Measurements from ENCODE around the gene KIR3DL3. TPM values are rescaled to one million over a fixed set of nuclear protein-coding genes. Genes with fewer than 3 reads are reported as not detected.

The KIR3DL3 gene
- total and polyA plus RNA-seq, 2 donors (not counting 1 experiment from before 2014, with no cell fraction given): not detected

DNA sequence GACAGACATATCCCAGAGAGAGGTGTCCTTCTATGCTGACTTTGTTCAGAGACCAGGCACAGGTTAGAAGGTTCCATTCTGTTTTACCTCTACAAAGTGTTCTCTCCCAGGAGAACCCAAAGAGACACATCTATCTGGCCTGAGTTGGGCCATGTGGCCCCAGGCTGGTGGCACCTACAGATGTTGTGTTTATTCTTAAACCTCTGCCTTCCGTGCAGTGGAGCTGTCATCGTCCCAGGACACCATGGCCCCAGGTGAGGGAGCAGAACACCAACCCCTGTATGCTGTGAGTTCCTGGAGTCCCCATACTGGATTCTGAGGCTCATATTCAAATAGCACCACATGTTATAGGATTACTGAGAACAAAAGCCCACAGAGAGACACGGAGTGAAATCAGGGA lies 3.9 kb downstream of the KIR3DL3 start:
- H2AFZ ChIP-seq (ENCODE audit: insufficient read depth, low read depth, low read length, poor library complexity, severe bottlenecking): no peak overlapping the region
- no peak overlapping the region for H3K4me2 ChIP-seq (replicated peaks; ENCODE audit: low read depth, low read length, poor library complexity, severe bottlenecking)
- intact Hi-C loops (cut with micrococcal nuclease): no loop called here
- DNase-seq: no peak
- CTCF ChIA-PET: no interaction called here
- H3K79me2 ChIP-seq (ENCODE audit: control insufficient read depth, insufficient read depth, low read length): no peaks in the 10 kb centered on the region
- no peak overlapping the region for H3K4me3 ChIP-seq (ENCODE audit: control extremely low read depth in 1 of 5, extremely low read depth in 1 of 5, insufficient read depth in 1 of 5, low read depth in 2 of 5, low read length in 4 of 5)
- POLR2A ChIA-PET: no interaction called here
- Mint-ChIP-seq H3K4me3 (no peak overlapping the region), H3K9me3 (ENCODE audit: insufficient read depth) (no peaks in the 10 kb centered on the region), H3K4me1 (no peaks in the 10 kb centered on the region), H3K27ac (no peak overlapping the region), H3K27me3 (peaks cover 28% of the 10 kb centered on the region)
- H3K9me3 ChIP-seq (ENCODE audit: control extremely low read depth in 1 of 3, control insufficient read depth in 2 of 3, insufficient read depth in 1 of 3, low read length in 2 of 3): peaks cover 0 to 10% (median 0%) of the 10 kb centered on the region in 3 donors
- no peak overlapping the region for H3K9ac ChIP-seq (ENCODE audit: low read length)
- H4K20me1 ChIP-seq (ENCODE audit: control insufficient read depth, insufficient read depth, low read length, poor library complexity, severe bottlenecking): no peaks in the 10 kb centered on the region
- TF ChIP-seq EZH2 (IDR thresholded peaks at IDR 0.05; ENCODE audit: borderline replicate concordance, insufficient read depth, low read depth, low read length, poor library complexity, severe bottlenecking): no peak
- TF ChIP-seq, protein P1, sequence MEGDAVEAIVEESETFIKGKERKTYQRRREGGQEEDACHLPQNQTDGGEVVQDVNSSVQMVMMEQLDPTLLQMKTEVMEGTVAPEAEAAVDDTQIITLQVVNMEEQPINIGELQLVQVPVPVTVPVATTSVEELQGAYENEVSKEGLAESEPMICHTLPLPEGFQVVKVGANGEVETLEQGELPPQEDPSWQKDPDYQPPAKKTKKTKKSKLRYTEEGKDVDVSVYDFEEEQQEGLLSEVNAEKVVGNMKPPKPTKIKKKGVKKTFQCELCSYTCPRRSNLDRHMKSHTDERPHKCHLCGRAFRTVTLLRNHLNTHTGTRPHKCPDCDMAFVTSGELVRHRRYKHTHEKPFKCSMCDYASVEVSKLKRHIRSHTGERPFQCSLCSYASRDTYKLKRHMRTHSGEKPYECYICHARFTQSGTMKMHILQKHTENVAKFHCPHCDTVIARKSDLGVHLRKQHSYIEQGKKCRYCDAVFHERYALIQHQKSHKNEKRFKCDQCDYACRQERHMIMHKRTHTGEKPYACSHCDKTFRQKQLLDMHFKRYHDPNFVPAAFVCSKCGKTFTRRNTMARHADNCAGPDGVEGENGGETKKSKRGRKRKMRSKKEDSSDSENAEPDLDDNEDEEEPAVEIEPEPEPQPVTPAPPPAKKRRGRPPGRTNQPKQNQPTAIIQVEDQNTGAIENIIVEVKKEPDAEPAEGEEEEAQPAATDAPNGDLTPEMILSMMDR (IDR thresholded peaks at IDR 0.05): no peak
- WGBS (ENCODE audit: insufficient coverage): 88% methylated on average over 2 of the region's 3 CpGs
- no peak for ATAC-seq (ENCODE audit: low read depth)
- no peaks in the 10 kb centered on the region for H3K27me3 ChIP-seq (replicated peaks in 1 of 4; ENCODE audit: control extremely low read depth in 1 of 4, control insufficient read depth in 3 of 4, insufficient read depth in 4 of 4, low read length in 3 of 4)
- no peak overlapping the region for H3K27ac ChIP-seq (ENCODE audit: low read length in 2 of 2)
- no peaks in the 10 kb centered on the region for H3K36me3 ChIP-seq (replicated peaks in 1 of 2; ENCODE audit: control extremely low read depth in 1 of 2, control insufficient read depth in 1 of 2, extremely low read depth in 1 of 2, insufficient read depth in 2 of 2, low read length in 1 of 2)
- H3K4me1 ChIP-seq (ENCODE audit: control insufficient read depth in 2 of 2, insufficient read depth in 2 of 2, low read length in 2 of 2): no peaks in the 10 kb centered on the region

DNA sequence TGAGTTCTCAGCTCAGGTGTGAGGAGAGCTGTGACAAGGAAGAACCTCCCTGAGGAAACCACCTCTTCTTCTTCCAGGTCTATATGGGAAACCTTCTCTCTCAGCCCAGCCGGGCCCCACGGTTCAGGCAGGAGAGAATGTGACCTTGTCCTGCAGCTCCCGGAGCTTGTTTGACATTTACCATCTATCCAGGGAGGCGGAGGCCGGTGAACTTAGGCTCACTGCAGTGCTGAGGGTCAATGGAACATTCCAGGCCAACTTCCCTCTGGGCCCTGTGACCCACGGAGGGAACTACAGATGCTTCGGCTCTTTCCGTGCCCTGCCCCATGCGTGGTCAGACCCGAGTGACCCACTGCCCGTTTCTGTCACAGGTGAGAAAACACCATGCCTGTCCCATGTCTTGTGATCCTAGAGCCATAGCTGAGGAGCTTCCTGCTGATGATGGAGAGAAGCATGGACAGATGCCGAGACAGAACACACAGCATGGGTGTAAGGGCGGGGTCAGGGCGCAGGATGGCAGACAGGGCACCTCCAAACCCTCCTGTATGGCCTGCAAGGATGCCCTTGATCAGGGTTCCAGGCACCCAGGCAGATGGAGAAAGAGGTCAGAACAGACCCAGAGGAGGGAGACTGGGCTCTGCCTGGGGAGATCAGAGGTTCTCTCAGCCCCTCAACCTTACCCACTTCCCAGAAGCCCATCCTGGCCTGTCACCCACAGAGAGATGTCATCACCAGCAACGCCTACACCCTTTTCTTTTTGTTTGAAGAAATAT lies 5.4 kb downstream of the KIR3DL3 start:
- ATAC-seq (ENCODE audit: low read depth) (no peak), DNase-seq (no peak)
- Histone ChIP-seq H3K4me3 (ENCODE audit: control extremely low read depth in 1 of 5, extremely low read depth in 1 of 5, insufficient read depth in 1 of 5, low read depth in 2 of 5, low read length in 4 of 5) (no peak overlapping the region), H3K79me2 (ENCODE audit: control insufficient read depth, insufficient read depth, low read length) (no peaks in the 10 kb centered on the region), H3K36me3 (replicated peaks in 1 of 2; ENCODE audit: control extremely low read depth in 1 of 2, control insufficient read depth in 1 of 2, extremely low read depth in 1 of 2, insufficient read depth in 2 of 2, low read length in 1 of 2) (no peaks in the 10 kb centered on the region), H3K9ac (ENCODE audit: low read length) (no peak overlapping the region), H4K20me1 (ENCODE audit: control insufficient read depth, insufficient read depth, low read length, poor library complexity, severe bottlenecking) (no peaks in the 10 kb centered on the region), H3K9me3 (ENCODE audit: control extremely low read depth in 1 of 3, control insufficient read depth in 2 of 3, insufficient read depth in 1 of 3, low read length in 2 of 3) (peaks cover 0 to 10% (median 0%) of the 10 kb centered on the region in 3 donors), H3K4me2 (replicated peaks; ENCODE audit: low read depth, low read length, poor library complexity, severe bottlenecking) (no peak overlapping the region), H3K27ac (ENCODE audit: low read length in 2 of 2) (no peak overlapping the region), H3K4me1 (ENCODE audit: control insufficient read depth in 2 of 2, insufficient read depth in 2 of 2, low read length in 2 of 2) (no peaks in the 10 kb centered on the region), H2AFZ (ENCODE audit: insufficient read depth, low read depth, low read length, poor library complexity, severe bottlenecking) (no peak overlapping the region), H3K27me3 (replicated peaks in 1 of 4; ENCODE audit: control extremely low read depth in 1 of 4, control insufficient read depth in 3 of 4, insufficient read depth in 4 of 4, low read length in 3 of 4) (no peaks in the 10 kb centered on the region)
- no peak overlapping the region for H3K4me3 Mint-ChIP-seq
- WGBS (ENCODE audit: insufficient coverage): 72% methylated on average over 13 of the region's 15 CpGs
- peaks cover 36% of the 10 kb centered on the region for H3K27me3 Mint-ChIP-seq
- POLR2A ChIA-PET: no interaction called here
- TF ChIP-seq, protein P1 (IDR thresholded peaks at IDR 0.05): no peak
- TF ChIP-seq EZH2 (IDR thresholded peaks at IDR 0.05; ENCODE audit: borderline replicate concordance, insufficient read depth, low read depth, low read length, poor library complexity, severe bottlenecking): no peak
- intact Hi-C loops (cut with micrococcal nuclease): no loop called here
- no peak overlapping the region for H3K27ac Mint-ChIP-seq
- CTCF ChIA-PET: no interaction called here
- no peaks in the 10 kb centered on the region for H3K4me1 Mint-ChIP-seq
- H3K9me3 Mint-ChIP-seq (ENCODE audit: insufficient read depth): no peaks in the 10 kb centered on the region

Measured in B cell (primary cell).